GM23248 (cell line): ENCODE data around the gene PTHLH.

Experiments used
- EZH2 ChIP-seq: fragments of 200-600 bp; sonication (generic); IDR thresholded peaks from 2 replicates; pipeline ENCODE4 v1.6.1; 2018; ENCODE audit warnings: antibody characterized with exemption, mild to moderate bottlenecking; ENCODE audit not compliant: insufficient read depth, poor library complexity, severe bottlenecking
- EZH2phosphoT487 ChIP-seq: fragments of 200-600 bp; sonication (generic); IDR thresholded peaks from 2 replicates; pipeline ENCODE4 v1.6.1; 2018; ENCODE audit warnings: antibody characterized with exemption, moderate library complexity, mild to moderate bottlenecking, low read depth; ENCODE audit not compliant: insufficient read depth

DNA sequence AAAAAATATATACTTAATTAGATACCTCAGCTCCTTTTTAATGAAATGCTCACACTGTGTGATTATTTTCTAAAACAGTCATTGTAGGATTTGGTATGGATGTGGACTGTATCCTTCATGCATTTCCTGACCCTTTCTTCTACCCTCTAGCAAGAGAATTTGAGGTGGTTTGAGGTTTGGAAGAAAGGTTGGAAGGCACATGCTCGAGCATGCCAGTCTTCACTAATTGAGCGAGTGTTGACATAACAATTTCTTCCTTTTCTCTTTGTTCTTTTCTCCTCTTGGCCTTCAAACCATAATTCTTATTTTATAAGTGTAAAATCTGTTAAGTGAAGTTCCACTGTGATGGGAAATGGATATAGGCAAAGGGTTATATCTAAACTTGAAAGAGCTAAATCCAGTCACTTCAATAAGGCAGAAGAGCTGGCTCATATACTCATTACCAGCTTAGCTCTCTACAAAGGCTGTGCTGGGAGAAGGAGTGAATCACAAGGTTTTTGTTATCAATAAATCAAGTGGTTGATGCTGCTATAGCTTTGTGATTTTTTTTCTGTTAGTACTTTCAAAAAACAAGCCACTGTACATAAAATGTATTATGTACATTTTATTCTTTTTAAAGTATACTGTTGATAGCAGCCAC, 16.2 kb upstream of the PTHLH start:
- TF ChIP-seq EZH2phosphoT487 (no peak), EZH2 (no peak)
